GM18526 (cell line): ENCODE measurements around the gene KCNIP1.

Experiments used
- POLR2A ChIP-seq: IDR thresholded peaks from 3 replicates; pipeline ENCODE4 v1.6.1; 2011; ENCODE audit not compliant: insufficient read length; ENCODE audit errors: extremely low read depth

Gene KCNIP1

GRCh38 chr5:170769246-170769645 lies 265.4 kb downstream of the KCNIP1 start:
- TF ChIP-seq POLR2A = no peak

GRCh38 chr5:170769898-170770416 lies 266.1 kb downstream of the KCNIP1 start:
- no peak for TF ChIP-seq POLR2A

- no peak for TF ChIP-seq POLR2A
Measured at GRCh38 chr5:170771496-170771895, 267.7 kb downstream of the KCNIP1 start.

GRCh38 chr5:170773024-170773985 lies 269.5 kb downstream of the KCNIP1 start:
- TF ChIP-seq POLR2A = no peak

- TF ChIP-seq POLR2A = no peak
Measured at GRCh38 chr5:170774831-170775230, 271.0 kb downstream of the KCNIP1 start.

GRCh38 chr5:170781946-170782345 lies 278.1 kb downstream of the KCNIP1 start:
- no peak for TF ChIP-seq POLR2A

GRCh38 chr5:170782438-170782837 lies 278.6 kb downstream of the KCNIP1 start:
- TF ChIP-seq POLR2A = no peak

- TF ChIP-seq POLR2A = no peak
Measured at GRCh38 chr5:170783498-170784247, 279.9 kb downstream of the KCNIP1 start, which contains the start of gene GABRP. Gene GABRP (plus strand): TSS chr5:170783725. CDS start chr5:170788616, 4,891 bp downstream.

GRCh38 chr5:170785416-170785815 lies 281.6 kb downstream of the KCNIP1 start:
- no peak for TF ChIP-seq POLR2A
